Neural cell (in vitro differentiated cells): ENCODE results near the gene ATP6V0E2.

Experiments used
- CTCF ChIP-seq: fragments of 450-650 bp; IDR thresholded peaks from 2 replicates; pipeline ENCODE4 v1.5.1; 2014; ENCODE audit warnings: antibody characterized with exemption, mild to moderate bottlenecking, moderate library complexity; ENCODE audit not compliant: poor library complexity, severe bottlenecking
- EP300 ChIP-seq: fragments of 450-650 bp; conservative IDR thresholded peaks from 2 replicates; pipeline ENCODE4 v1.6.1; 2014; ENCODE audit warnings: antibody characterized with exemption, mild to moderate bottlenecking, moderate library complexity; ENCODE audit not compliant: poor library complexity, severe bottlenecking
- EZH2 ChIP-seq: fragments of 200-600, 300-800 bp; shearing (Covaris generic), sonication (generic); IDR thresholded peaks from 2 replicates; pipeline ENCODE4 v1.6.1; 2014; ENCODE audit warnings: antibody characterized with exemption, low read length, borderline replicate concordance, mild to moderate bottlenecking; ENCODE audit not compliant: insufficient read depth, poor library complexity, severe bottlenecking
- MXI1 ChIP-seq: fragments of 450-650 bp; conservative IDR thresholded peaks from 2 replicates; pipeline ENCODE4 v1.6.1; 2014; ENCODE audit warnings: antibody characterized with exemption, mild to moderate bottlenecking; ENCODE audit not compliant: poor library complexity, severe bottlenecking
- POLR2AphosphoS5 ChIP-seq: IDR thresholded peaks from 2 replicates; pipeline ENCODE4 v1.6.1; 2012
- SMC3 ChIP-seq: fragments of 450-650 bp; conservative IDR thresholded peaks from 2 replicates; pipeline ENCODE4 v1.6.1; 2014; ENCODE audit warnings: antibody characterized with exemption, mild to moderate bottlenecking, moderate library complexity; ENCODE audit not compliant: poor library complexity
- TAF1 ChIP-seq: IDR thresholded peaks from 2 replicates; pipeline ENCODE4 v1.6.1; 2012; ENCODE audit warnings: low read depth
- TF ChIP-seq, protein P1 (sequence below): IDR thresholded peaks from 2 replicates; pipeline ENCODE4 v1.6.1; 2012; ENCODE audit warnings: borderline replicate concordance

- TF ChIP-seq CTCF (no peak), POLR2AphosphoS5 (no peak), EP300 (peak; percentile 58), TAF1 (no peak), EZH2 (no peak), SMC3 (no peak), MXI1 (peak; percentile 67)
- TF ChIP-seq, protein P1, sequence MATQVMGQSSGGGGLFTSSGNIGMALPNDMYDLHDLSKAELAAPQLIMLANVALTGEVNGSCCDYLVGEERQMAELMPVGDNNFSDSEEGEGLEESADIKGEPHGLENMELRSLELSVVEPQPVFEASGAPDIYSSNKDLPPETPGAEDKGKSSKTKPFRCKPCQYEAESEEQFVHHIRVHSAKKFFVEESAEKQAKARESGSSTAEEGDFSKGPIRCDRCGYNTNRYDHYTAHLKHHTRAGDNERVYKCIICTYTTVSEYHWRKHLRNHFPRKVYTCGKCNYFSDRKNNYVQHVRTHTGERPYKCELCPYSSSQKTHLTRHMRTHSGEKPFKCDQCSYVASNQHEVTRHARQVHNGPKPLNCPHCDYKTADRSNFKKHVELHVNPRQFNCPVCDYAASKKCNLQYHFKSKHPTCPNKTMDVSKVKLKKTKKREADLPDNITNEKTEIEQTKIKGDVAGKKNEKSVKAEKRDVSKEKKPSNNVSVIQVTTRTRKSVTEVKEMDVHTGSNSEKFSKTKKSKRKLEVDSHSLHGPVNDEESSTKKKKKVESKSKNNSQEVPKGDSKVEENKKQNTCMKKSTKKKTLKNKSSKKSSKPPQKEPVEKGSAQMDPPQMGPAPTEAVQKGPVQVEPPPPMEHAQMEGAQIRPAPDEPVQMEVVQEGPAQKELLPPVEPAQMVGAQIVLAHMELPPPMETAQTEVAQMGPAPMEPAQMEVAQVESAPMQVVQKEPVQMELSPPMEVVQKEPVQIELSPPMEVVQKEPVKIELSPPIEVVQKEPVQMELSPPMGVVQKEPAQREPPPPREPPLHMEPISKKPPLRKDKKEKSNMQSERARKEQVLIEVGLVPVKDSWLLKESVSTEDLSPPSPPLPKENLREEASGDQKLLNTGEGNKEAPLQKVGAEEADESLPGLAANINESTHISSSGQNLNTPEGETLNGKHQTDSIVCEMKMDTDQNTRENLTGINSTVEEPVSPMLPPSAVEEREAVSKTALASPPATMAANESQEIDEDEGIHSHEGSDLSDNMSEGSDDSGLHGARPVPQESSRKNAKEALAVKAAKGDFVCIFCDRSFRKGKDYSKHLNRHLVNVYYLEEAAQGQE = peak; percentile 53
Measured at GRCh38 chr7:149873074-149873969, at the start of gene ATP6V0E2.
